ENCODE measurements around the gene POC1B.
"Not testable (repeated sequence)": the region's sequence is repeated elsewhere in the genome, so short reads cannot be mapped to it uniquely, and the experiment has no call there.

POC1B gene

GRCh38 chr12:89464974-89465592, 60.8 kb downstream of the POC1B start:
- DNase-seq (ENCODE audit: low spot score): no peak

GRCh38 chr12:89461649-89462612, 63.9 kb downstream of the POC1B start:
- DNase-seq (ENCODE audit: low spot score): no peak

- no peak for DNase-seq (ENCODE audit: low spot score)
These were observed 64.7 kb downstream of the POC1B start for GRCh38 chr12:89461190-89461589.

- not testable (repeated sequence) for DNase-seq (ENCODE audit: low spot score)
These were observed 66.6 kb downstream of the POC1B start for GRCh38 chr12:89459279-89459678.

GRCh38 chr12:89456565-89456964, 69.3 kb downstream of the POC1B start:
- DNase-seq (ENCODE audit: low spot score): no peak

GRCh38 chr12:89454080-89454848, 71.6 kb downstream of the POC1B start:
- no peak for DNase-seq (ENCODE audit: low spot score)

GRCh38 chr12:89453121-89453978, 72.5 kb downstream of the POC1B start:
- DNase-seq (ENCODE audit: low spot score): no peak

- no peak for DNase-seq (ENCODE audit: low spot score)
These were observed 74.0 kb downstream of the POC1B start for GRCh38 chr12:89451841-89452251.

GRCh38 chr12:89450907-89451306, 74.9 kb downstream of the POC1B start:
- no peak for DNase-seq (ENCODE audit: low spot score)

- no peak for DNase-seq (ENCODE audit: low spot score)
These were observed 76.9 kb downstream of the POC1B start for GRCh38 chr12:89448951-89449371.

GRCh38 chr12:89448526-89448925, 77.3 kb downstream of the POC1B start:
- no peak for DNase-seq (ENCODE audit: low spot score)

- no peak for DNase-seq (ENCODE audit: low spot score)
These were observed 85.9 kb downstream of the POC1B start for GRCh38 chr12:89439941-89440340.

- DNase-seq (ENCODE audit: low spot score): no peak
These were observed 88.6 kb downstream of the POC1B start for GRCh38 chr12:89437231-89437630.

- DNase-seq (ENCODE audit: low spot score): no peak
These were observed 89.8 kb downstream of the POC1B start for GRCh38 chr12:89436062-89436461.

- no peak for DNase-seq (ENCODE audit: low spot score)
These were observed 92.2 kb downstream of the POC1B start for GRCh38 chr12:89433634-89434033.

- DNase-seq (ENCODE audit: low spot score): no peak
These were observed 93.5 kb downstream of the POC1B start for GRCh38 chr12:89432396-89432795.

- no peak for DNase-seq (ENCODE audit: low spot score)
These were observed 96.3 kb downstream of the POC1B start for GRCh38 chr12:89429528-89429927.

GRCh38 chr12:89427508-89428156, 98.2 kb downstream of the POC1B start:
- no peak for DNase-seq (ENCODE audit: low spot score)

GRCh38 chr12:89424846-89425245, 101.0 kb downstream of the POC1B start:
- DNase-seq (ENCODE audit: low spot score): no peak

GRCh38 chr12:89424389-89424788, 101.5 kb downstream of the POC1B start:
- no peak for DNase-seq (ENCODE audit: low spot score)
